GM12878 (cell line): Measurements from ENCODE around the gene TNNC2.
"Not testable (repeated sequence)": the region's sequence is repeated elsewhere in the genome, so short reads cannot be mapped to it uniquely, and the experiment has no call there.

ENCODE experiments used
- CREM ChIP-seq: IDR thresholded peaks from 2 replicates; pipeline ENCODE4 v1.6.1; 2014; ENCODE audit warnings: antibody characterized with exemption, low read depth
- CTCF ChIP-seq, 3 experiments: IDR thresholded peaks in 2 of 3; conservative IDR thresholded peaks in 1 of 3; 2 replicates each; pipeline ENCODE4 v1.5.1; 2011; ENCODE audit warnings: low read depth in 3 of 3, low read length in 3 of 3, mild to moderate bottlenecking in 3 of 3, control low read depth in 2 of 3, moderate library complexity in 2 of 3, inconsistent platforms in 1 of 3, mixed read lengths in 1 of 3; ENCODE audit not compliant: control insufficient read depth in 2 of 3, insufficient read depth in 1 of 3; ENCODE audit errors: extremely low read depth in 1 of 3
- MAX ChIP-seq: IDR thresholded peaks from 2 replicates; pipeline ENCODE4 v1.6.1; 2012; ENCODE audit warnings: low read depth, low read length, improper control_type of control experiment
- MYC ChIP-seq: IDR thresholded peaks from 2 replicates; pipeline ENCODE4 v1.6.1; 2011; ENCODE audit warnings: mild to moderate bottlenecking, low read length, moderate library complexity, inconsistent platforms; ENCODE audit not compliant: insufficient read depth, insufficient replicate concordance, insufficient read length, severe bottlenecking
- NFYB ChIP-seq: IDR thresholded peaks from 2 replicates; pipeline ENCODE4 v1.6.1; 2011; ENCODE audit warnings: low read depth, mild to moderate bottlenecking, low read length, improper control_type of control experiment, moderate library complexity; ENCODE audit not compliant: insufficient read depth
- NRF1 ChIP-seq: conservative IDR thresholded peaks from 2 replicates; pipeline ENCODE4 v1.6.1; 2011; ENCODE audit warnings: mild to moderate bottlenecking, low read depth, low read length, improper control_type of control experiment
- POLR2A ChIP-seq: IDR thresholded peaks from 2 replicates; pipeline ENCODE4 v1.6.1; 2011; ENCODE audit warnings: low read depth, mild to moderate bottlenecking, low read length
- RAD21 ChIP-seq: IDR thresholded peaks from 2 replicates; pipeline ENCODE4 v1.6.1; 2011; ENCODE audit warnings: mild to moderate bottlenecking, low read depth, low read length, moderate library complexity; ENCODE audit not compliant: insufficient read depth
- SIN3A ChIP-seq: IDR thresholded peaks from 2 replicates; pipeline ENCODE4 v1.6.1; 2012; ENCODE audit warnings: low read depth, low read length, improper control_type of control experiment

- TF ChIP-seq CTCF (IDR thresholded peaks at IDR 0.05 in 2 of 3, conservative IDR thresholded peaks at IDR 0.05 in 1 of 3; ENCODE audit: control insufficient read depth in 2 of 3, extremely low read depth in 1 of 3, insufficient read depth in 1 of 3, low read depth in 3 of 3, low read length in 3 of 3); NFYB; RAD21; SIN3A; MYC; CREM; NRF1; MAX; POLR2A: not testable (repeated sequence)
Measured at GRCh38 chr20:45874104-45874481, 47.0 kb upstream of the TNNC2 start.
